Astrocyte of the cerebellum (primary cell): ENCODE results near the gene SDSL.

Experiments used
- DNase-seq: peaks from one replicate; pipeline ENCODE4 v3.0.0-alpha.2; 2011; ENCODE audit warnings: low read depth
- H3K4me3 ChIP-seq: 2 replicates; pipeline ENCODE4 v1.5.1; 2011; ENCODE audit warnings: mild to moderate bottlenecking, low read depth, low read length, moderate library complexity
- in situ Hi-C: cut with HindIII; loops from 2 replicates; pipeline ENCODE4 v1.10.0; 2017; ENCODE audit warnings: low sequenced_read_pairs
- TF ChIP-seq, protein P1 (sequence below): IDR thresholded peaks from 2 replicates; pipeline ENCODE4 v1.5.1; 2012; ENCODE audit warnings: low read length, low read depth, moderate library complexity, mild to moderate bottlenecking; ENCODE audit errors: missing control alignments

SDSL gene

DNA sequence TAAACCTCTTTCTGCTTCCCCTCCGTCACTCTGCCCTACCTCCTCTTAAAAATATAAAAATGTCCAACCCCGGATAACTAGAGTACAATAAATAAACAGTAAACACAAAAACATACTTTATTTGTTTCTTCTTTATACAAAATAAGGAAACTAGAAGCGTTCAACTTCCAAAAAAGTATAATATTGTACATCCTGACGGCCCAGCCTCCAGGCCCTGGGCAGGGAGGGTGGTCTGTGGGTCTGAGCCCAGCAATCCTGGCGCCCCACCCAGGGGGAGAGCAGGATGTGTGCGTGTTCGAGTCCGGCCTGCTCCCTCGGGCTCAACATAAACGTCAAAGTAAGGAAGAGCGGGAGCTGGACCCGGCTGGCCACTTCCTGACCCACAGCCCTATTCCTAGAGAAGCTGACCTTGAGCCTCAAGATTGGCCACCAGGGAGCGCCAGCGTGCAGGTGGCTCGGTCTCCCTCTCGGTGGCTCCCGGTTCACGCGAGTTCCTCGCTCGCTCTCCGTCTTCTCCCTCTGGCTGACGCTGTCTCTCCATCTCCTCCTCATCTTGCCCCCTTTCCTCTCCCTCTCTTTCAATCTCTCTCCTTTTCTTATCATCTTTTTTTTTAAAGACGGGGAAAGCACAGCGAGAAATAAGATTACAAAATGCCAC, 40.1 kb downstream of the SDSL start:
- no peak overlapping the region for H3K4me3 ChIP-seq
- in situ Hi-C loops: no loop called here
- peak; percentile 47 for DNase-seq
- TF ChIP-seq, protein P1, sequence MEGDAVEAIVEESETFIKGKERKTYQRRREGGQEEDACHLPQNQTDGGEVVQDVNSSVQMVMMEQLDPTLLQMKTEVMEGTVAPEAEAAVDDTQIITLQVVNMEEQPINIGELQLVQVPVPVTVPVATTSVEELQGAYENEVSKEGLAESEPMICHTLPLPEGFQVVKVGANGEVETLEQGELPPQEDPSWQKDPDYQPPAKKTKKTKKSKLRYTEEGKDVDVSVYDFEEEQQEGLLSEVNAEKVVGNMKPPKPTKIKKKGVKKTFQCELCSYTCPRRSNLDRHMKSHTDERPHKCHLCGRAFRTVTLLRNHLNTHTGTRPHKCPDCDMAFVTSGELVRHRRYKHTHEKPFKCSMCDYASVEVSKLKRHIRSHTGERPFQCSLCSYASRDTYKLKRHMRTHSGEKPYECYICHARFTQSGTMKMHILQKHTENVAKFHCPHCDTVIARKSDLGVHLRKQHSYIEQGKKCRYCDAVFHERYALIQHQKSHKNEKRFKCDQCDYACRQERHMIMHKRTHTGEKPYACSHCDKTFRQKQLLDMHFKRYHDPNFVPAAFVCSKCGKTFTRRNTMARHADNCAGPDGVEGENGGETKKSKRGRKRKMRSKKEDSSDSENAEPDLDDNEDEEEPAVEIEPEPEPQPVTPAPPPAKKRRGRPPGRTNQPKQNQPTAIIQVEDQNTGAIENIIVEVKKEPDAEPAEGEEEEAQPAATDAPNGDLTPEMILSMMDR: peak; percentile 84

DNA sequence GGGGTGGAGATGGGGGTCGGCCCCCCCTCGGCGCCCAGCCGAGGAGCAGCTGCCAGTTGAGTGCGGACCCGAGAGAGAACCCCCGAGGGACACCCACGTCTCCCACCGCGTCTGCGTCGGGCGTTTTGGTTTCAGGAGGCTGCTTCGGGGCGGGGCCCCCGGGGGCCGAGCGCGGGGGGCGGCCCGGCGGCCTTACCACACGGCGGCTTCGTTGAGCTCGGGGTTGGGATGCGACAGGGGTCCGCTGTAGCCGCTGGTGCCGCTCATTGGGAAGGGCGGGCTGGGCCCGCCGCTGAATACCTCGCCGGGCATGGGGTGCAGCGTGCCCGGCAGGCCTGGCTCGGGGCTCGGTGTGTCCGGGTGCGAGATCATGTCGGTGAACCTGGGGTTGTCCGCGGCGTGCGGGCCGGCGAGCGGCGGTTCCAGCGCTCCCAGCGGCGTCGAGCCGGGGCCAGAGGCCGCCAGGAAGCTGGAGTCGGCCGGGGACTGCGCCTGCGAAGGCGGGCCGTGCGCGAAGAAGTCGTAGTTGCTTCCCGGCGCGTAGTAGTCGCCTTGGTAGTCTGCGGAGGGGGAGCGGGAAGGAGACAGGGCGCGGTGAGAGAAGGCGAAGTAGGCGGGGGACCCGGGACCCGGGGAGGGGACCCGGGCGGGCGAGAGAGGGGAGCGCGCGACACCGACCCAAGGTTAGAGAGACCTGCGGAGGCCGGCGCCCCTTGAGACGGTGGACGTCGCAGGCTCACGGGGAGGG, 41.0 kb downstream of the SDSL start:
- in situ Hi-C loops: no loop called here
- DNase-seq: no peak
- no peak overlapping the region for H3K4me3 ChIP-seq
- TF ChIP-seq, protein P1: no peak

GRCh38 chr12:113463746-113464451, 41.7 kb downstream of the SDSL start:
- H3K4me3 ChIP-seq: no peak overlapping the region

DNA sequence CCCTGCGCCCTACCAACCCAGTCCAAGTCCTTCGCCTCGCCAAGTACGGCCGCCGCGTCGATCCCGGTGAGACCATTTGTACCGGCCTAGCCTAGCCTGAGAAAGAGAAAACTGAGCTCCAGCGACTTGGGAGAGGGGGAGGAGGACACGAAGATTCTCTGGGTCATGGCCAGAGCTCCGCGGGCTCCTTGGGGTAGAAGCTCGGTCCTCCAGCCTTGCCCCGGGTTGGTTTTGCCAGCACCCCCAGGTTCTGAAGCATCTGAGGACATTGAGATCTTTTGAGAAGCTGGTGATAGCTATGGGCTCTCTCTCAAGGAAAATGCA, 42.2 kb downstream of the SDSL start:
- in situ Hi-C loops: no loop called here
- TF ChIP-seq, protein P1: no peak
- no peak overlapping the region for H3K4me3 ChIP-seq
- no peak for DNase-seq

More at GRCh38 chr12:113463746-113464451, 41.7 kb downstream of the SDSL start:
- in situ Hi-C loops: no loop called here
- TF ChIP-seq, protein P1: no peak
- DNase-seq: no peak

GRCh38 chr12:113464852-113465719, 42.9 kb downstream of the SDSL start:
- no peak overlapping the region for H3K4me3 ChIP-seq
- in situ Hi-C loops: no loop called here
- DNase-seq: no peak
- TF ChIP-seq, protein P1: no peak

DNA sequence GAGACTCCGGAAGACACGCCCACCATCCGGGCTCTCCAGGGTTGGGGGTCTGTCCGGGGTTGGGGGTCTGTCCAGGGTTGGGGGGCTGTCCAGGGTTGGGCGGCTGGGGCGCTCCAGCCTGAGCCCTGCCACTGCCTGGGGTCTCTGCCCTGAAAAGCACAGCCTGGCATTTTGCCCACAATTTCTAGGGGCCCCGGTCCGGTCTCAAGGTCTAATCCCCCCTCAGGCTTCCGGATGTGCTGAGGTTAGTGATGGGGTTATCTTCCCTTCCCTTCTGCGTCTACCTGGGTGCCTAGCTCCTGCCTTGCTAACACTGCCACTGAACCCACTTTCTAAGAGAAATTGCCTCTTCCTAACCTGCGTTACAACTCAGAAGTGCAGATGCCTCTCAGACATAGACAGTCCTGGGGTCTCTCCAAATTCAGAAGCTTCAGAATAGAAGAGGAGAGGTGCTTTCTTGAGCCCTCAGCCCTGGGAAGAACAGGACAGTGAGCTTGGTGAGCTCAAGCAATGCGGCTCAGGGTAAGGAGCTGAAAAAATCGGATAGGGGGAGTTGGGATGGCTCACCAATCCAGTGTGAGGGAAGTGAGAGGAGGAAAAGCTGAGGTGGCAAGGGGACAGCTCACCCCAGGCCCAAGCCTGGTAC, 43.8 kb downstream of the SDSL start:
- no peak overlapping the region for H3K4me3 ChIP-seq
- TF ChIP-seq, protein P1: no peak
- no peak for DNase-seq
- in situ Hi-C loops: no loop called here
